HepG2 (cell line): ENCODE data around the gene KCNQ1OT1. TPM values are rescaled to one million over a fixed set of nuclear protein-coding genes. Genes with fewer than 3 reads are reported as not detected.

Experiments used
- CHD2 ChIP-seq: IDR thresholded peaks from 2 replicates; pipeline ENCODE4 v1.6.1; 2011; ENCODE audit warnings: low read depth, low read length, improper control_type of control experiment
- CREB1 ChIP-seq, 2 experiments: fragments of 450-650 bp in 1 of 2; IDR thresholded peaks; 2 replicates each; pipeline ENCODE4 v1.6.1; 2016 to 2017; ENCODE audit warnings: control low read depth in 1 of 2, mild to moderate bottlenecking in 1 of 2, missing compliant biosample characterization in 1 of 2, missing genetic modification characterization in 1 of 2
- HOXD1 ChIP-seq: sonication (generic); formaldehyde crosslinking; IDR thresholded peaks from 2 replicates; pipeline ENCODE4 v1.5.0; 2020; ENCODE audit warnings: missing genetic modification reagents
- ISX ChIP-seq: sonication (generic); formaldehyde crosslinking; conservative IDR thresholded peaks from 2 replicates; pipeline ENCODE4 v1.5.0; 2020; ENCODE audit warnings: missing genetic modification reagents
- KLF16 ChIP-seq, 2 experiments: sonication (generic) in 1 of 2; formaldehyde crosslinking in 1 of 2; IDR thresholded peaks; 2 replicates each; pipeline versions ENCODE4 v1.6.1 to v1.8.0; 2016 to 2023; ENCODE audit warnings: missing genetic modification reagents in 2 of 2, missing compliant biosample characterization in 1 of 2
- MIER3 ChIP-seq: IDR thresholded peaks from 2 replicates; pipeline ENCODE4 v1.6.1; 2016; ENCODE audit warnings: missing compliant biosample characterization, borderline replicate concordance
- MYNN ChIP-seq: sonication (generic); formaldehyde crosslinking; IDR thresholded peaks from 2 replicates; pipeline ENCODE4 v1.4.0; 2020; ENCODE audit warnings: mild to moderate bottlenecking, low read depth, missing genetic modification reagents
- NFKBIZ ChIP-seq: IDR thresholded peaks from 2 replicates; pipeline ENCODE4 v1.6.1; 2018; ENCODE audit warnings: missing genetic modification reagents, missing compliant biosample characterization
- RBFOX2 ChIP-seq: fragments of 200-400 bp; formaldehyde crosslinking; IDR thresholded peaks from 2 replicates; pipeline ENCODE4 v1.6.1; 2017; ENCODE audit warnings: low read depth, mild to moderate bottlenecking, low read length
- REL ChIP-seq: sonication (generic); formaldehyde crosslinking; conservative IDR thresholded peaks from 2 replicates; pipeline ENCODE4 v1.8.0; 2022; ENCODE audit warnings: mild to moderate bottlenecking, missing genetic modification reagents, moderate library complexity
- SNAPC2 ChIP-seq: sonication (generic); formaldehyde crosslinking; IDR thresholded peaks from 2 replicates; pipeline ENCODE4 v1.8.1; 2022; ENCODE audit warnings: mild to moderate bottlenecking, missing genetic modification reagents
- SPEN ChIP-seq: sonication (generic); formaldehyde crosslinking; IDR thresholded peaks from 2 replicates; pipeline ENCODE4 v1.5.1; 2020; ENCODE audit warnings: low read depth, mild to moderate bottlenecking, missing genetic modification reagents
- SRSF4 ChIP-seq: fragments of 200-400 bp; formaldehyde crosslinking; IDR thresholded peaks from one replicate; pipeline ENCODE4 v1.6.1; 2018; ENCODE audit warnings: mild to moderate bottlenecking, low read depth, low read length, moderate library complexity; ENCODE audit not compliant: poor library complexity, severe bottlenecking
- TEAD3 ChIP-seq: optimal IDR thresholded peaks from 2 replicates; pipeline ENCODE3; 2016; ENCODE audit warnings: borderline replicate concordance
- YY1 ChIP-seq: IDR thresholded peaks from 2 replicates; pipeline ENCODE4 v1.6.1; 2011; ENCODE audit warnings: low read length, low read depth, moderate library complexity, mild to moderate bottlenecking; ENCODE audit not compliant: insufficient read depth, insufficient replicate concordance
- ZBTB33 ChIP-seq: sonication (generic); formaldehyde crosslinking; IDR thresholded peaks from 2 replicates; pipeline ENCODE4 v1.4.0; 2020; ENCODE audit warnings: missing genetic modification reagents
- ZNF367 ChIP-seq: sonication (generic); formaldehyde crosslinking; IDR thresholded peaks from 2 replicates; pipeline ENCODE4 v1.4.0; 2020; ENCODE audit warnings: missing genetic modification reagents, borderline replicate concordance
- ZNF616 ChIP-seq: sonication (generic); formaldehyde crosslinking; IDR thresholded peaks from 2 replicates; pipeline ENCODE4 v1.5.0; 2020; ENCODE audit warnings: low read depth, mild to moderate bottlenecking, missing genetic modification reagents
- ZNF768 ChIP-seq: sonication (generic); formaldehyde crosslinking; IDR thresholded peaks from 2 replicates; pipeline ENCODE4 v1.4.0; 2020; ENCODE audit warnings: missing genetic modification reagents
- ZNF782 ChIP-seq: sonication (generic); formaldehyde crosslinking; IDR thresholded peaks from 2 replicates; pipeline ENCODE4 v1.4.0; 2020; ENCODE audit warnings: missing genetic modification reagents, mild to moderate bottlenecking, borderline replicate concordance
- ZNF816 ChIP-seq: sonication (generic); formaldehyde crosslinking; IDR thresholded peaks from 2 replicates; pipeline ENCODE4 v1.8.0; 2022; ENCODE audit warnings: missing genetic modification reagents, mild to moderate bottlenecking, borderline replicate concordance
- polyA plus RNA-seq, 8 experiments: library from polyadenylated mRNA; depleted of rRNA in 3 of 8; stranded (reverse) in 7 of 8; unstranded in 1 of 8; fragments of >200 nt; fragmentation: Illumina TruSeq in 4 of 8; extraction: Trizol in 4 of 8; gene quantifications; 2 replicates each; pipeline versions ENCODE4 v1.2.1 to v1.2.3, GENCODE V29; 2011 to 2016; ENCODE audit warnings: low read depth in 4 of 8, missing spikeins in 1 of 8, mixed read lengths in 1 of 8; ENCODE audit not compliant: insufficient read depth in 1 of 8
- total RNA-seq, 5 experiments: library from RNA; depleted of rRNA; stranded (reverse); fragments of >200 nt; fragmentation: Illumina TruSeq; extraction: Trizol; gene quantifications; 2 replicates each; pipeline ENCODE4 v1.2.3, GENCODE V29; 2016; ENCODE audit warnings: low read depth in 1 of 5
- TF ChIP-seq, protein P1 (sequence below): sonication (generic); formaldehyde crosslinking; IDR thresholded peaks from 2 replicates; pipeline ENCODE4 v1.8.1; 2023; ENCODE audit warnings: missing genetic modification reagents, inconsistent platforms, borderline replicate concordance
- TF ChIP-seq, protein P2 (sequence below): sonication (generic); formaldehyde crosslinking; IDR thresholded peaks from 2 replicates; pipeline ENCODE4 v1.4.0; 2020; ENCODE audit warnings: mild to moderate bottlenecking, missing genetic modification reagents
- TF ChIP-seq, protein P3 (sequence below): sonication (generic); formaldehyde crosslinking; conservative IDR thresholded peaks from 2 replicates; pipeline ENCODE4 v1.4.0; 2020; ENCODE audit warnings: missing genetic modification reagents

Gene KCNQ1OT1
- total and polyA plus RNA-seq, 2 of the 13 experiments (the other 11 are each of a cell fraction or from before 2014, with no cell fraction given) = 1.3 to 18.9 TPM

DNA sequence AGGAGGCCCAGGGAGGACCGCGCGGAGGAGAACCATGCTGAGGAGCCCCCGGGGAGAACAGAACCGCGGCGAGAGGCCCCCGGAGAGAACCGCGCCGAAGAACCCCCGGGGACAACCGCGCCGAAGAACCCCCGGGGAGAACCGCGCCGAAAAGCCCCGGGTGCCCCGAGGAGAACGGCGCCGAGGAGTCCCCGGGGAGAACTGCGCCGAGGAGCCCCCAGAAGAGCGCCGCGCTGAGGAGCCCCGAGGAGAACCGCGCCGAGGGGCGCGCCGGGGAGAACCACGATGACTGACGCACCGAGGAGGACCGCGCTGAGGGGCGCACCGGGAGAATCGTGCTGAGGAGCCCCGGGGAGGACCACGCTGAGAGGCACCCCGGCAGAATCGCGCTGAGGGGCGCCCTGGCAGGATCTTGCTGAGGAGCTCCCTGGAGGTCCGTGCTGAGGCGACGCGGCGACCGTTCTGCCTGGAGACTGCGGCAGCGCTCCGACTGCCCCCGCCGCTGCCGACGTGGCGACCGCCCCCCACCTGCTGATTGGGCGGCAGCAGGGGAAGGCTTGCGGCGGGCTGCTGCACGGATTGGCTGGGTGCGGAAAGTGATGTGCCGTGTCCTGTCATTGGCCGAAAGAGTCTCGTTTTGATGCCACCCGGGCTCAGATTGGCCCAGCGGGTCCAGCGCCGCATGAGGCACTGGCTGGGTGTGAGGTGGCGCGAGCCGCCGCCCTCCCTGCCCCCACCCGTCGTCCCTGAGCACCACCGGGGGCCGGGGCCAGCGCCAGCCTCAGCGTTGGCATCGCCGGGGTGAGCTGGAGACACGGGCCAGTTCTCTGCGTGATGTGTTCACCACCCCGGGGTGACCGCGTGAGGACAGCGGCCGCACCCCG lies at the start of gene KCNQ1OT1 (continued):
- TF ChIP-seq, protein P1, sequence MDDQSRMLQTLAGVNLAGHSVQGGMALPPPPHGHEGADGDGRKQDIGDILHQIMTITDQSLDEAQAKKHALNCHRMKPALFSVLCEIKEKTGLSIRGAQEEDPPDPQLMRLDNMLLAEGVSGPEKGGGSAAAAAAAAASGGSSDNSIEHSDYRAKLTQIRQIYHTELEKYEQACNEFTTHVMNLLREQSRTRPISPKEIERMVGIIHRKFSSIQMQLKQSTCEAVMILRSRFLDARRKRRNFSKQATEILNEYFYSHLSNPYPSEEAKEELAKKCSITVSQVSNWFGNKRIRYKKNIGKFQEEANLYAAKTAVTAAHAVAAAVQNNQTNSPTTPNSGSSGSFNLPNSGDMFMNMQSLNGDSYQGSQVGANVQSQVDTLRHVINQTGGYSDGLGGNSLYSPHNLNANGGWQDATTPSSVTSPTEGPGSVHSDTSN (CRISPR knock-in tag) = peak; percentile 74; the same call in 1 of the 2 replicates
- TF ChIP-seq, protein P2, sequence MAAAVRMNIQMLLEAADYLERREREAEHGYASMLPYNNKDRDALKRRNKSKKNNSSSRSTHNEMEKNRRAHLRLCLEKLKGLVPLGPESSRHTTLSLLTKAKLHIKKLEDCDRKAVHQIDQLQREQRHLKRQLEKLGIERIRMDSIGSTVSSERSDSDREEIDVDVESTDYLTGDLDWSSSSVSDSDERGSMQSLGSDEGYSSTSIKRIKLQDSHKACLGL (CRISPR knock-in tag) = peak; percentile 79
- TF ChIP-seq ZNF782 (CRISPR knock-in tag) (no peak), NFKBIZ (CRISPR knock-in tag) (peak; percentile 84; the same call in 1 of the 2 replicates), MIER3 (CRISPR knock-in tag) (peak; percentile 70; the same call in 1 of the 2 replicates), REL (CRISPR knock-in tag) (peak; percentile 94), RBFOX2 (peak; percentile 99), ISX (CRISPR knock-in tag) (peak; percentile 82; the same call in 1 of the 2 replicates), ZNF816 (CRISPR knock-in tag) (0 out of 2 replicates have a peak, but pooled peaks have one; percentile 60), HOXD1 (CRISPR knock-in tag) (peak; percentile 91), ZNF768 (CRISPR knock-in tag) (peak; percentile 61; the same call in 1 of the 2 replicates), KLF16 (CRISPR knock-in tag; IDR thresholded peaks at IDR 0.05) (peak in 1 of 2 experiments; percentile 92; a peak in 2 of 4 replicates), SNAPC2 (CRISPR knock-in tag) (peak; percentile 89), MYNN (0 out of 2 replicates have a peak, but pooled peaks have one; percentile 42), SPEN (CRISPR knock-in tag) (peak; percentile 84), ZBTB33 (CRISPR knock-in tag) (no peak; the same call in 1 of the 2 replicates), TEAD3 (no peak), SRSF4 (peak; percentile 36), ZNF616 (CRISPR knock-in tag) (peak; percentile 78; the same call in 1 of the 2 replicates), ZNF367 (CRISPR knock-in tag) (peak; percentile 94; the same call in 1 of the 2 replicates), CREB1 (IDR thresholded peaks at IDR 0.05) (peak; percentile 89), CREB1 (CRISPR knock-in tag; IDR thresholded peaks at IDR 0.05) (peak; percentile 74; the same call in 1 of the 2 replicates), YY1 (peak; percentile 58), CHD2 (peak; percentile 73)
- TF ChIP-seq, protein P3, sequence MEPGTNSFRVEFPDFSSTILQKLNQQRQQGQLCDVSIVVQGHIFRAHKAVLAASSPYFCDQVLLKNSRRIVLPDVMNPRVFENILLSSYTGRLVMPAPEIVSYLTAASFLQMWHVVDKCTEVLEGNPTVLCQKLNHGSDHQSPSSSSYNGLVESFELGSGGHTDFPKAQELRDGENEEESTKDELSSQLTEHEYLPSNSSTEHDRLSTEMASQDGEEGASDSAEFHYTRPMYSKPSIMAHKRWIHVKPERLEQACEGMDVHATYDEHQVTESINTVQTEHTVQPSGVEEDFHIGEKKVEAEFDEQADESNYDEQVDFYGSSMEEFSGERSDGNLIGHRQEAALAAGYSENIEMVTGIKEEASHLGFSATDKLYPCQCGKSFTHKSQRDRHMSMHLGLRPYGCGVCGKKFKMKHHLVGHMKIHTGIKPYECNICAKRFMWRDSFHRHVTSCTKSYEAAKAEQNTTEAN = peak; percentile 72; the same call in 1 of the 2 replicates
